Measurements from ENCODE around the gene NKAPL.
A peak's percentile ranks its signal among the peaks of the same experiment; 100 is the strongest.

Gene NKAPL

DNA sequence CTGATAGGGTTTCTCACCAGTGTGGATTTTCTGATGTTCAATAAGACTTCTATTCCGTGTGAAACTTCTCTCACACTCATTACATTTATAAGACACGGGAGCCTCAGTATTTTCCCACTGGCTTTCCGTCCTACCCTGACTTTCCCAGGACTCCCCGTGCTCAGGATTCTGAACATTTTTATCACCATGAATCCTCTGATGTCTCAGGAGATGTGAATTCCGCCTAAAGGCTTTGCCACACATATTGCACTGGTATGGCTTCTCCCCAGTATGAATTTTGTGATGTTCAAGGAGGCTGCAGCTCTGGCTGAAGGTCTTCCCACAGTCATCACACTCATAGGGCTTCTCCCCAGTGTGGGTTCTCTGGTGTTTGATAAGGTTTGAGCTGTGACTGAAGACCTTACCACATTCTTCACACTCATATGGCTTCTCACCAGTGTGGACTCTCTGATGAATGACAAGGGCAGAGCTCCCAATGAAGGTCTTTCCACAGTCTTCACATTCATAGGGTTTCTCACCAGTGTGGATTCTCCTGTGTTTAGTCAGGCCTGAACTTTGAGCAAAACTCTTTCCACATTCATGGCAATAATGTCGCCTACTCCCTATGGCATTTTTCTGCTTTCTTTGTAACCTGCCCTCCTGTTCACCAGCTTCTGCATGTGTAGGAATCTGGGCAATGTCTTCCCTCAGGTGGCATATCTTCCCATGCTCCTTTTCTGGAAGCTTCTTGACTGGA, 13.7 kb upstream of the NKAPL start:
- no peak for DNase-seq (ENCODE audit: low spot score)

GRCh38 chr6:28248916-28249315, 10.2 kb upstream of the NKAPL start:
- DNase-seq (ENCODE audit: low spot score): no peak

DNA sequence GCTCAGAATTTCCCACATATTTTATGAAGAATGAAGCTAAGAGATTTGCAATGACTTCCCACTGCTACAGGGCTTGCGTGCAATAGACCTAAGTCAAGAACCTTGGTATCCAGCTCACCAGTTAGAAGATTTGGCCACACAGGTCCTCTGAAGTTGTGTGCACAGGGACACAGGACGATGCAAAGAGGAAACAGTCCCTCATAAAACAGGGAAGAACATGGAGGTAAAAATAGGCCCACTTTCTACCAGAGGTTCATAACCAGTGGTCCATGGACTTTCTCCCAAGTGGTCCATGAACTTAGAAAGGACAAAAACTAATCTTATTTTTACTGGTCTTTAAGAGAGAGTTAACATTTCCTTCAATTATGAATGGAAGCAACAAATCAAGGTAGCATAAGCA, 8.3 kb upstream of the NKAPL start:
- DNase-seq (ENCODE audit: low spot score): no peak

DNA sequence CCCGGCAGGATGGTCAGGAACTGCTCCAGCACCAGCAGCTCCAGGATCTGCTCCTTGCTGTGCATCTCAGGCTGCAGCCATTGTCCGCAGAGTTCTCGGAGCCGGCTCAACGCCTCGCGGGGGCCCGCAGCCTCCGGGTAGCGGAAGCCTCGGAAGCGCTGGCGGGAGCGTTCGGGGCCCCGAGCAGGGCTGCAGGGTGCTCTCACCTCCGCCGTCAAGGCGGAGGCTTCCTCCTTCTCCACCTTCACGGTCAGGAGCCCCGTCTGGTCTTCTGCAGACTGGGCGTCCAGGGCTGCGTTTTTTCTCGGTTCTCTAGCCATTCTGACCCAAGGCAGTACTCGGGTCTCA, 7.5 kb upstream of the NKAPL start:
- DNase-seq (ENCODE audit: low spot score): no peak

DNA sequence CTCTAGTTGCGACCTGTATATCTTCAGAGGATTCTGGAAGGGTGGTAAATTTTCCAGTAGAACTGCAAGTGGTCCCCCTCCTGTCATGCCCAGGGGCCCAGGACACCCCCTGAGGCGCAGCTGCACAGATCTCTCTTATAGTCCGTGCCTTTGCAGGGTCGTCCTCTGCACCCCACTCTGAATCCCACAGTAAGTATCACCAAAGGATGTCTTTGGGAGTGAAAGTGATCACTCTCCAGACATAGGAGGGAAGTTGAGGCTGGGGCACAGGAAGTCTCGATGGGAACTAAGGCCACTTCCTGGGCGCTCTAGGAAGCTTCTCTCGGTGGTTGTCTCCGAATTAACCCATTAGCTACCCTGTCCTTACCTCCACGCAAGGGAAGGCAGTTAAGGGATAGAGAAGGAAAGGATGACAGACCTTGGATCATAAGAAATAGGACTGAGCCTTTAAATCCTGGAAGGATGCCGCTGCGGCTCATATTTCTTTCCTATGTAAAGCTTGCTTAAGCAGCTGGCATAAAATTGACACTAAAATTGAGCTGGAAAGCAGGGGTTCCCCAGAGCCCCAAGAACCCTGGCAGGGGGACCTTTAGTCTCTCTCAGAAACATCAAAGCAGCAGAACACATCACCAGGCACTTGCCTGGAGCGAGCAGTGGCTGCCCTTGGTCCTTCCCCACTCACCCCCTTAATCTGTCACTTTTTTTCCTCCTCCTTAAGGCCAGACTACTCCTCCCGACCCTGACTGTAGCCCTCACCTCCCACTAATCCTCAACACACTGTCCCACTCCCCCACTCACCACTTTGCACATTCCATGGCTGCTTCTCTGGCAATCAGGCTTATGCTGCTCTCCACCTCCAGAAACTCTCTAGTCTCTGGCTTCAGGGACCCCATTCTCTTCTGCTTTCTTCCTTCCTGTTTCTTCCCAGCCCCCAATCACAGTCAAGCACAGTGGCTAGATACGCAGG, 6.8 kb upstream of the NKAPL start, which contains the start of gene ZKSCAN4:
TSS of gene ZKSCAN4 (minus strand) at position 261 of the 967 bp plus-strand sequence. CDS start 289 bp downstream, outside the sequence.
- peak; percentile 90 for DNase-seq (ENCODE audit: low spot score)

DNA sequence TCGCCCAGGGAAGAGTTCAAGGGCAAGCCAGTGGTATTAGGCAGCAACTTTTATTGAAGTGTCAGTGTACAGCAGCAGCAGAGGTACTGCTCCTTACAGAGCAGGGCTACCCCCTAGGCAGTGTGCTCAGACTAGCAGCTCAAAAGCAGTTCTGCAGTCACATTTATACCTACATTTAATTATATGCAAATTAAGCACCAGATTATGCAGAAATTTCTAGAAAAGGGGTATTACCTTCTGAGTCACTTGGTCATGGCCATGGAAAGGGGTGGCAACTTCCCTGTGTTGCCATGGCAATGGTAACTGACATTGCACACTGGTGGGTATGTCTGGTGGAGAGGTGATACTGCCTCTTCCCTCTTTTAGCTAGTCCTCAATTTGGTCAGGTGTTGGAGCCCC, 5.0 kb upstream of the NKAPL start:
- no peak for DNase-seq (ENCODE audit: low spot score)

GRCh38 chr6:28257042-28257441, 2.1 kb upstream of the NKAPL start:
- DNase-seq (ENCODE audit: low spot score): no peak

GRCh38 chr6:28263922-28264321, 4.8 kb downstream of the NKAPL start:
- no peak for DNase-seq (ENCODE audit: low spot score)

DNA sequence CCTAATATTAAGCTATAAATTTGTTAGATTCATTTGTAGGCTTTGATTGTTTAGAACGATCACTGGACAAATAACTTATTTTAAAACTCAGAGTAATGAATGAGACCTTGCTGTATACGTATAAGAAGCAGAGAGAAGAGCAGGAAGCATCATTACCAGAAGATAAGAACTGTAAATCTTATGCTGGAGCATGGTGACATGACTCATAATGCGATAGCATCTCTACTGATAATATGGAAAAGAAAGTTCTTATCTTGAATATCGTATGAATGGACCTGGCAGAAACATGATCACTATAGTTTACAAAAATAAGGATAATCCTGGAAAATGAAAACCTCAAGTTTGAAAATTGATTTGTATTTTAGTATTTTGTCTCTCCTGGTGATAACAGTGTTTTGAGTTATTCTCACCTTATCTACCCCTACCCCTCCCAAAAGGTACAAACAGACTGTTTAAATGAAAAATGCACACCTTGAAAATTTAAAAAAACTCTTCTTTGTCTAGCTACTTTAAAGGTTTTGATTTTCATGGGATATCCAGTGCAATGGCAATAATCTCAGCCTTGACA, 5.8 kb downstream of the NKAPL start:
- no peak for DNase-seq (ENCODE audit: low spot score)

DNA sequence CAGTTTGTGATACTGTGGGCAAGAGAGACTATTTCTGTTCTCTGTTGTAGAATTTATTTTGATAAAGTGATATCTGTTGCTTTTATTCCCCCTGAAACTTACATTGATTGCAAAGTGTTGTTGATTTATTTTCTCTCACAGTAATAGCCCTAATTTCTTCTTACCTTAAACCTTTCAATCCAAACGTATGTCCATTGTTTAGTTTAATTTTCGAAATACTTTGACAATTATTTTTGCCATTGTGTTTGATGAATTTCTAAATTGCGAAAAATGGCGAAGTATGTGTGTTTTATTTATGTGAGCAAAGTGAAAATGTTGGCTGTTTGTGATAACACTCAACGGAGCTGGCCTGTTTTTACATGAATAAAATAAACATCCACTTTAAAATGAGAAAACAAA, 7.5 kb downstream of the NKAPL start:
- no peak for DNase-seq (ENCODE audit: low spot score)

DNA sequence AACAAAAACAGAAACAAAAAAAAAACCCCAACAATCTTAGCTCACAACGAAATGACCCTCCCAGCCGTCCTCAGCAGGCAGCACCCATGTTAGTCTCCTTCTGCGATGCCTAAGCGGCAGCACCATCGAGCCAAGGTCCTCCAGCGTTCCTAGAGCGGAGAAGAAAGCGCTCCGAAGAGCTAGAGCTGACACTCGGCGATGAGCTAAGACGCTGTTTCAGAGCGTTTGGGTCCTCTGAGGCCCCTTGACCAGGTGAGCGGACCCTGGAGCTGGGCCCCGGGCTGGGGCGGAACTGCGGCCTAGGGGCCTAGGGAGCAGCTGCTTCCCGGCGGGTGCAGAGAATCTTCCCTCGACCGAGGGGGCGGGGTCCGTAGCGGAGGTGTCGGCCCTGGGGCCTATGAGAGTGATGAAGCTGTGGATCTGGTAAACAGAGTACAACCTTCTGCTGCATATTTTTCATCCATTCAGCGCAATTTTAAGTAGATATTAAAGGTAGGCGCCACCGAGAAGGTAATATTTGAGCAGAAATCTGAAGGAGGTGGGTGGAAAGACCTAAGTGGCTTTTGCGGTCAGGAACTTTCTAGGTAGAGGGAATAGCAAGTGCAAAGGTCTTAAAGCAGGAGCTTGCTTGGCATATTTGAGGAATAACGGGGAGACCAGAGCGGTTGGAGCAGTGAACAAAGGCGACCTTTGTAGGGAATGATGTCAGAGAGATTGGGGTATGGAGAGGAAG, 8.0 kb downstream of the NKAPL start, which contains the start of gene ZSCAN26:
TSS of gene ZSCAN26 (plus strand) at position 182 of the 733 bp plus-strand sequence. CDS start 4,777 bp downstream, outside the sequence.
- peak; percentile 85 for DNase-seq (ENCODE audit: low spot score)

DNA sequence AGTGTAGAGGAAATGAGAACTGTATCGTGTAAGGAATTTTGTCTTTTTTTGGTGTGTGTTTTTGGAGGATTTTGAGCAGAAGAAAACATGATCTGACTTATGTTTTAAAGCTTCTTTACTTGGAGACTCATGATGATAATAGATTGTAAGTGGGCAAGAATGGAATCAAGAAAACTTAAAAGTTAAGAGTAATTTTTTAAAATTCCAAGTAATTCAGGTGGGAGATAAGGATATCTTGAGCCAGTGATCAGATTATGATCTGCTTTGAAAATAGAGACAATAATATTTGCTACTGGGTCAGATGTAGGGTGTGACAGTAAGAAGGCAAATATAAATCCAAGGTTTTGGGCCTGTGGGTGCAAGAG, 8.6 kb downstream of the NKAPL start:
- DNase-seq (ENCODE audit: low spot score): no peak

DNA sequence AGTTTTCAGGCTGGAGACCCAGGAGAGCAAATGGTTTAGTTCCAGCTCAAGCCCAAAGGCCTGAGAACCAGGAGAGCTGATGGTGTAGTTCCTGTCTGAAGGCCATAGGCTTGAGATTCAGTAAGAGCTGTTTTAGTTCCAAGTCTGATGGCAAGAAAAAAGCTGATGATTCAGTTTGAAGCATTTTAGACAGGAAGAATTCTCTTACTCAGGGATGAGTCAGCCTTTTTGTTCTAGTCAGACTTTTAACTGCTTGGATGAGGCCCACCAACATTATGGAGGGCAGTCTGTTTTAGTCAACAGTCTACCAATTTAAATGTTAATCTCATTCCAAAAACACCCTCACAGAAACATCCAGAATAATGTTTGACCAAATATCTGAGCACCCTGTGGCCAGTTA, 10.4 kb downstream of the NKAPL start:
- peak; percentile 74 for DNase-seq (ENCODE audit: low spot score)

DNA sequence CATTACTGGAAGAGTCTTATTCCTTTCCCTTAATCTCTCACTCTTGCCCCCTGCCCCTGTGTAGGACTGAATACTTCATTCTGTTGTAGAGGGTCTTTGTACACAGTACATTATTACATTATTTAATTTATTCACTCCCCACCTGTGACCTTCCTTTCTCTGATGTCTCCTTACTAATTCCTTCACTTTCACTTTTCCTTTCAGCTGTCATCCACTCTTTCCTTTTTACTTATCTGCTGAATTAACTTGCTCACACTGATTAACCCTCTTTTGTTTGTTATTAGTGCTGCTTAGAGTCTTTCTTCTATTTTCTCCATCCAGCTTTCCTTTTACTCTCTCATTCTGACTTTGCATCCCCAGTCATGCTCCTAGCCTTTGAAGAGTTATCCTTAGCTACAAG, 15.8 kb downstream of the NKAPL start:
- DNase-seq (ENCODE audit: low spot score): no peak

GRCh38 chr6:28277746-28278145, 18.6 kb downstream of the NKAPL start:
- DNase-seq (ENCODE audit: low spot score): no peak

DNA sequence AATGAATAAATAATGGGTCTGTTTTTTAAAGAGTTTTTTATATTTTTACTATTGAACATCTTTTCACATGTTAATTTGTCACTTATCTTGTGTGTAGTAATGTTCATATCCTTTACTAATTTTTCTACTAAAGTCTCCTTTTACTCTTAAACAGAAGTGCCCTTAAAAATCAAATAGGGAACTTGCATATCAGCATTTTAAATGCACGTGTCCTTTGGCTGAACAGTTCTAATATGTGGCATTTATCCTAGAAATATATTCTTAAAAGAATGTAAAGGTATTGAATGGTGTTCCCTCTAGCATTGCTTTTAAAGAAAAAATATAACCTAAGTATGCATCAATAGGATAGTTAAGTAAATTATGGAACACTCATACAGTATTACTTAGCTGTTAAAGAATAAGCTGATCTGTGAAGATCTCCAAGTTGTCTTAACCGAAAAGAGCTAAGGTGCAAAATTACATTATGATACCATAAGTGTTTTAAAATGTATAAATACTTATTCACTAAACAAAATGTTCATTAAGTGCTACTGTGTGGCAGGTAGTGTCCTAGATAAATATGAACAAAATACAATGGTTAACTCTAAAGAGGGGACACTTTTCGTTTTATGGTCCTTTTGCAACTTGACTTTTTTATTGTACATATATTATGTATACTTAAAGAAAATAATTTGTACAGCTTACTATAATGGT, 21.6 kb downstream of the NKAPL start:
- no peak for DNase-seq (ENCODE audit: low spot score)

GRCh38 chr6:28281288-28282064, 22.4 kb downstream of the NKAPL start, which contains the start of gene PGBD1:
PGBD1 (plus strand) TSS chr6:28281572; CDS start chr6:28283814, 2,242 bp downstream.
- DNase-seq (ENCODE audit: low spot score): no peak

- no peak for DNase-seq (ENCODE audit: low spot score)
These were observed 23.8 kb downstream of the NKAPL start for GRCh38 chr6:28282926-28283325.

GRCh38 chr6:28291573-28291972, 32.5 kb downstream of the NKAPL start:
- DNase-seq (ENCODE audit: low spot score): no peak

GRCh38 chr6:28295326-28295725, 36.2 kb downstream of the NKAPL start:
- no peak for DNase-seq (ENCODE audit: low spot score)
